ENCODE data around the gene MTSS2.

Gene MTSS2

GRCh38 chr16:70653406-70653805 is 32.4 kb downstream of the MTSS2 start:
- Histone ChIP-seq H2BK5ac (ENCODE audit: low read length) (no peak overlapping the region), H3K4ac (ENCODE audit: low read length) (no peak overlapping the region), H3K36me3 (replicated peaks in 1 of 2; ENCODE audit: control insufficient read depth in 2 of 2, insufficient read depth in 2 of 2, low read length in 2 of 2) (no peaks in the 10 kb centered on the region), H2BK12ac (ENCODE audit: low read length) (no peak overlapping the region), H3K27ac (replicated peaks; ENCODE audit: low read length) (no peak overlapping the region), H2AFZ (ENCODE audit: low read length) (no peak overlapping the region), H3K4me2 (ENCODE audit: insufficient read depth, low read length, poor library complexity, severe bottlenecking) (no peak overlapping the region), H3K4me1 (ENCODE audit: control insufficient read depth in 2 of 2, insufficient read depth in 1 of 2, low read depth in 1 of 2, low read length in 2 of 2) (peaks cover 0 to 2% of the 10 kb centered on the region in 2 donors), H4K8ac (ENCODE audit: low read depth, low read length) (no peak overlapping the region), H3K4me3 (ENCODE audit: low read length in 2 of 2) (no peak overlapping the region), H2BK15ac (ENCODE audit: low read length) (no peak overlapping the region), H3K18ac (ENCODE audit: low read length) (no peak overlapping the region), H3K14ac (ENCODE audit: low read length) (no peak overlapping the region), H3K9ac (ENCODE audit: low read depth, low read length, poor library complexity) (no peak overlapping the region), H2BK120ac (ENCODE audit: low read depth, low read length) (no peak overlapping the region), H4K91ac (ENCODE audit: low read depth, low read length, poor library complexity) (no peak overlapping the region), H3K79me1 (ENCODE audit: low read depth, low read length) (no peaks in the 10 kb centered on the region), H2AK5ac (ENCODE audit: low read depth, low read length) (no peak overlapping the region), H3K23ac (ENCODE audit: low read depth, low read length, poor library complexity) (no peak overlapping the region), H3K27me3 (ENCODE audit: control insufficient read depth in 3 of 3, insufficient read depth in 3 of 3, low read depth in 1 of 3, low read length in 3 of 3) (no peaks in the 10 kb centered on the region), H3K9me3 (replicated peaks in 1 of 2; ENCODE audit: control insufficient read depth in 2 of 2, insufficient read depth in 1 of 2, low read depth in 1 of 2, low read length in 2 of 2) (peaks cover 2 to 11% of the 10 kb centered on the region in 2 donors)
- no CpG with 5 or more reads among the region's 4 CpGs for WGBS, 2 donors (ENCODE audit: extremely low coverage in 2 of 2, insufficient read length in 2 of 2, insufficient replicate concordance in 1 of 2)
- DNase-seq (ENCODE audit: low spot score) = no peak

- H3K36me3 ChIP-seq (replicated peaks in 1 of 2; ENCODE audit: control insufficient read depth in 2 of 2, insufficient read depth in 2 of 2, low read length in 2 of 2) = no peaks in the 10 kb centered on the region
- H3K9me3 ChIP-seq (replicated peaks in 1 of 2; ENCODE audit: control insufficient read depth in 2 of 2, insufficient read depth in 1 of 2, low read depth in 1 of 2, low read length in 2 of 2) = peaks cover 2 to 11% of the 10 kb centered on the region in 2 donors
- no peaks in the 10 kb centered on the region for H3K79me1 ChIP-seq (ENCODE audit: low read depth, low read length)
- no CpG with 5 or more reads among the region's 2 CpGs for WGBS, 2 donors (ENCODE audit: extremely low coverage in 2 of 2, insufficient read length in 2 of 2, insufficient replicate concordance in 1 of 2)
- H3K27me3 ChIP-seq (ENCODE audit: control insufficient read depth in 3 of 3, insufficient read depth in 3 of 3, low read depth in 1 of 3, low read length in 3 of 3) = no peaks in the 10 kb centered on the region
- H3K4me1 ChIP-seq (ENCODE audit: control insufficient read depth in 2 of 2, insufficient read depth in 1 of 2, low read depth in 1 of 2, low read length in 2 of 2) = peaks cover 0 to 2% of the 10 kb centered on the region in 2 donors
- H2BK15ac ChIP-seq (ENCODE audit: low read length) = no peak overlapping the region
- no peak overlapping the region for H3K4me3 ChIP-seq (ENCODE audit: low read length in 2 of 2)
- H2AFZ ChIP-seq (ENCODE audit: low read length) = no peak overlapping the region
- no peak overlapping the region for H4K91ac ChIP-seq (ENCODE audit: low read depth, low read length, poor library complexity)
- H3K27ac ChIP-seq (replicated peaks; ENCODE audit: low read length) = no peak overlapping the region
- H2AK5ac ChIP-seq (ENCODE audit: low read depth, low read length) = no peak overlapping the region
- no peak overlapping the region for H2BK5ac ChIP-seq (ENCODE audit: low read length)
- no peak overlapping the region for H4K8ac ChIP-seq (ENCODE audit: low read depth, low read length)
- DNase-seq (ENCODE audit: low spot score) = no peak
- H3K23ac ChIP-seq (ENCODE audit: low read depth, low read length, poor library complexity) = no peak overlapping the region
- H2BK120ac ChIP-seq (ENCODE audit: low read depth, low read length) = no peak overlapping the region
- H3K9ac ChIP-seq (ENCODE audit: low read depth, low read length, poor library complexity) = no peak overlapping the region
- no peak overlapping the region for H2BK12ac ChIP-seq (ENCODE audit: low read length)
- no peak overlapping the region for H3K4me2 ChIP-seq (ENCODE audit: insufficient read depth, low read length, poor library complexity, severe bottlenecking)
- H3K14ac ChIP-seq (ENCODE audit: low read length) = no peak overlapping the region
- H3K4ac ChIP-seq (ENCODE audit: low read length) = no peak overlapping the region
- H3K18ac ChIP-seq (ENCODE audit: low read length) = no peak overlapping the region
Measured at GRCh38 chr16:70652322-70652721, 33.5 kb downstream of the MTSS2 start.

GRCh38 chr16:70651524-70651923 is 34.3 kb downstream of the MTSS2 start:
- H3K36me3 ChIP-seq (replicated peaks in 1 of 2; ENCODE audit: control insufficient read depth in 2 of 2, insufficient read depth in 2 of 2, low read length in 2 of 2) = no peaks in the 10 kb centered on the region
- no peak overlapping the region for H4K8ac ChIP-seq (ENCODE audit: low read depth, low read length)
- no peak overlapping the region for H3K27ac ChIP-seq (replicated peaks; ENCODE audit: low read length)
- no CpG with 5 or more reads among the region's 3 CpGs for WGBS, 2 donors (ENCODE audit: extremely low coverage in 2 of 2, insufficient read length in 2 of 2, insufficient replicate concordance in 1 of 2)
- no peak overlapping the region for H3K23ac ChIP-seq (ENCODE audit: low read depth, low read length, poor library complexity)
- H3K4me2 ChIP-seq (ENCODE audit: insufficient read depth, low read length, poor library complexity, severe bottlenecking) = no peak overlapping the region
- no peak overlapping the region for H3K4me3 ChIP-seq (ENCODE audit: low read length in 2 of 2)
- H2AK5ac ChIP-seq (ENCODE audit: low read depth, low read length) = no peak overlapping the region
- H3K18ac ChIP-seq (ENCODE audit: low read length) = no peak overlapping the region
- H3K9ac ChIP-seq (ENCODE audit: low read depth, low read length, poor library complexity) = no peak overlapping the region
- no peak for DNase-seq (ENCODE audit: low spot score)
- H3K14ac ChIP-seq (ENCODE audit: low read length) = no peak overlapping the region
- no peak overlapping the region for H2BK120ac ChIP-seq (ENCODE audit: low read depth, low read length)
- no peak overlapping the region for H2BK5ac ChIP-seq (ENCODE audit: low read length)
- H3K79me1 ChIP-seq (ENCODE audit: low read depth, low read length) = no peaks in the 10 kb centered on the region
- H2AFZ ChIP-seq (ENCODE audit: low read length) = no peak overlapping the region
- H3K4me1 ChIP-seq (ENCODE audit: control insufficient read depth in 2 of 2, insufficient read depth in 1 of 2, low read depth in 1 of 2, low read length in 2 of 2) = peaks cover 6 to 7% of the 10 kb centered on the region in 2 donors
- H3K9me3 ChIP-seq (replicated peaks in 1 of 2; ENCODE audit: control insufficient read depth in 2 of 2, insufficient read depth in 1 of 2, low read depth in 1 of 2, low read length in 2 of 2) = peaks cover 2 to 11% of the 10 kb centered on the region in 2 donors
- no peaks in the 10 kb centered on the region for H3K27me3 ChIP-seq (ENCODE audit: control insufficient read depth in 3 of 3, insufficient read depth in 3 of 3, low read depth in 1 of 3, low read length in 3 of 3)
- H2BK15ac ChIP-seq (ENCODE audit: low read length) = no peak overlapping the region
- H4K91ac ChIP-seq (ENCODE audit: low read depth, low read length, poor library complexity) = no peak overlapping the region
- H2BK12ac ChIP-seq (ENCODE audit: low read length) = no peak overlapping the region
- no peak overlapping the region for H3K4ac ChIP-seq (ENCODE audit: low read length)

- Histone ChIP-seq H3K9me3 (replicated peaks in 1 of 2; ENCODE audit: control insufficient read depth in 2 of 2, insufficient read depth in 1 of 2, low read depth in 1 of 2, low read length in 2 of 2) (peaks cover 2 to 11% of the 10 kb centered on the region in 2 donors), H3K4me1 (ENCODE audit: control insufficient read depth in 2 of 2, insufficient read depth in 1 of 2, low read depth in 1 of 2, low read length in 2 of 2) (peaks cover 6 to 9% of the 10 kb centered on the region in 2 donors), H2BK15ac (ENCODE audit: low read length) (no peak overlapping the region), H3K27me3 (ENCODE audit: control insufficient read depth in 3 of 3, insufficient read depth in 3 of 3, low read depth in 1 of 3, low read length in 3 of 3) (no peaks in the 10 kb centered on the region), H3K18ac (ENCODE audit: low read length) (peak overlapping the region; percentile 42), H4K8ac (ENCODE audit: low read depth, low read length) (no peak overlapping the region), H3K14ac (ENCODE audit: low read length) (peak overlapping the region; percentile 79), H3K27ac (replicated peaks; ENCODE audit: low read length) (no peak overlapping the region), H3K9ac (ENCODE audit: low read depth, low read length, poor library complexity) (no peak overlapping the region), H2AK5ac (ENCODE audit: low read depth, low read length) (no peak overlapping the region), H3K4me3 (ENCODE audit: low read length in 2 of 2) (no peak overlapping the region), H3K36me3 (replicated peaks in 1 of 2; ENCODE audit: control insufficient read depth in 2 of 2, insufficient read depth in 2 of 2, low read length in 2 of 2) (no peaks in the 10 kb centered on the region), H3K79me1 (ENCODE audit: low read depth, low read length) (no peaks in the 10 kb centered on the region), H3K23ac (ENCODE audit: low read depth, low read length, poor library complexity) (peak overlapping the region; percentile 17), H3K4ac (ENCODE audit: low read length) (no peak overlapping the region), H2BK120ac (ENCODE audit: low read depth, low read length) (no peak overlapping the region), H2BK12ac (ENCODE audit: low read length) (no peak overlapping the region), H4K91ac (ENCODE audit: low read depth, low read length, poor library complexity) (no peak overlapping the region), H2AFZ (ENCODE audit: low read length) (no peak overlapping the region), H3K4me2 (ENCODE audit: insufficient read depth, low read length, poor library complexity, severe bottlenecking) (no peak overlapping the region), H2BK5ac (ENCODE audit: low read length) (no peak overlapping the region)
- WGBS, 2 donors (ENCODE audit: extremely low coverage in 2 of 2, insufficient read length in 2 of 2, insufficient replicate concordance in 1 of 2) = no CpG with 5 or more reads among the region's 4 CpGs
- no peak for DNase-seq (ENCODE audit: low spot score)
Measured at GRCh38 chr16:70650216-70650615, 35.6 kb downstream of the MTSS2 start.
